Left hindlimb (tissue), 1 donor: ENCODE data around the gene CRMP1.
"Not testable (repeated sequence)": the region's sequence is repeated elsewhere in the genome, so short reads cannot be mapped to it uniquely, and the experiment has no call there.

Experiments used
- DNase-seq: peaks from one replicate; pipeline ENCODE4 v3.0.0-alpha.2; 2018

CRMP1 gene

GRCh38 chr4:5887361-5888221, 5.3 kb downstream of the CRMP1 start:
- no peak for DNase-seq

GRCh38 chr4:5887011-5887360, 5.9 kb downstream of the CRMP1 start:
- DNase-seq = no peak

- DNase-seq = no peak
These were observed 7.2 kb downstream of the CRMP1 start for GRCh38 chr4:5885733-5886132.

GRCh38 chr4:5884796-5885195, 8.1 kb downstream of the CRMP1 start:
- DNase-seq = no peak

- no peak for DNase-seq
These were observed 9.0 kb downstream of the CRMP1 start for GRCh38 chr4:5883916-5884315.

GRCh38 chr4:5882947-5883346, 9.9 kb downstream of the CRMP1 start:
- DNase-seq = no peak

- DNase-seq = no peak
These were observed 11.5 kb downstream of the CRMP1 start for GRCh38 chr4:5881340-5881739.

GRCh38 chr4:5878359-5878758, 14.5 kb downstream of the CRMP1 start:
- no peak for DNase-seq

GRCh38 chr4:5877392-5877791, 15.5 kb downstream of the CRMP1 start:
- no peak for DNase-seq

- DNase-seq = no peak
These were observed 18.0 kb downstream of the CRMP1 start for GRCh38 chr4:5874811-5875449.

- DNase-seq = no peak
These were observed 22.2 kb downstream of the CRMP1 start for GRCh38 chr4:5870701-5871100.

GRCh38 chr4:5869966-5870619, 22.8 kb downstream of the CRMP1 start:
- no peak for DNase-seq

GRCh38 chr4:5867866-5868265, 25.0 kb downstream of the CRMP1 start:
- no peak for DNase-seq

GRCh38 chr4:5866841-5867813, 25.8 kb downstream of the CRMP1 start:
- DNase-seq = no peak

- no peak for DNase-seq
These were observed 26.8 kb downstream of the CRMP1 start for GRCh38 chr4:5865896-5866599.

- DNase-seq = no peak
These were observed 29.3 kb downstream of the CRMP1 start for GRCh38 chr4:5863461-5864113.

GRCh38 chr4:5858020-5858769, 34.7 kb downstream of the CRMP1 start:
- no peak for DNase-seq

GRCh38 chr4:5857199-5857598, 35.7 kb downstream of the CRMP1 start:
- no peak for DNase-seq

- DNase-seq = not testable (repeated sequence)
These were observed 36.5 kb downstream of the CRMP1 start for GRCh38 chr4:5856362-5856761.

- no peak for DNase-seq
These were observed 38.0 kb downstream of the CRMP1 start for GRCh38 chr4:5854929-5855328.
